ENCODE measurements around the gene CRAMP1. TPM values are rescaled to one million over a fixed set of nuclear protein-coding genes. Genes with fewer than 3 reads are reported as not detected.
"Not testable (repeated sequence)": the region's sequence is repeated elsewhere in the genome, so short reads cannot be mapped to it uniquely, and the experiment has no call there.

The CRAMP1 gene
- total and polyA plus RNA-seq, 2 donors (not counting 3 experiments of a cell fraction or from before 2014, with no cell fraction given): 21.5 to 30.8 TPM

DNA sequence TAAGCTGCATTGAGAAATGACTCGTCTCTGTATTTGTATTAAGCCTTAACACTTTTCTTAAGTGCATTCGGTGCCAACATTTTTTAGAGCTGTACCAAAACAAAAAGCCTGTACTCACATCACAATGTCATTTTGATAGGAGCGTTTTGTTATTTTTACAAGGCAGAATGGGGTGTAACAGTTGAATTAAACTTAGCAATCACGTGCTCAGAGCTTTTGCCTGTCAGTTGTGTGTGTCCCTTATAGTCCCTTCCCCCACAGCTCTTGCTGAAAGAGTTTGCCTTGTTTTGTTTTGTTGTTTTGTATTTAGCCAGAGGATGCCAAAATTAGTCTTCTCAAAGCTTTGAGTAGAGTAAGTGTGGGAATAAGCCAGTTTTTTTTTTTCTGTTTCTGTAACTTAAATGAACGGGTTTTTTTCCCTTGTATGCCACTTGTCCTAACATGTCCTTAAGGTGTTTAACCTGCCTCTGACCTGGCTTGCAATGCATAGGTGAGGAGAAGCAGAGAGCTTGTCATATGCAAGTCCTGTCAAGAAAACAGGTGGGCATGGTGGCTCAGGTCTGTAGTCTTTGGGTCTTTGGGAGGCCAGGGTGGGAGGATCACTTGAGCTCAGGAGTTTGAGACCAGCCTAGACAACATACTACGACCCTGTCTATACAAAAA, 89.2 kb downstream of the CRAMP1 start:
- TF ChIP-seq JUN (IDR thresholded peaks at IDR 0.05; ENCODE audit: borderline replicate concordance, insufficient read depth, insufficient read length, low read depth) (no peak), FOS (IDR thresholded peaks at IDR 0.05; ENCODE audit: borderline replicate concordance, insufficient read depth, low read length) (no peak), POLR2A (IDR thresholded peaks at IDR 0.05; ENCODE audit: low read depth, low read length) (no peak), GATA2 (IDR thresholded peaks at IDR 0.05; ENCODE audit: insufficient read depth, insufficient read length, low read depth, low read length) (no peak), POLR2AphosphoS5 (IDR thresholded peaks at IDR 0.05; ENCODE audit: insufficient read depth, low read depth, low read length) (no peak), MYC (IDR thresholded peaks at IDR 0.05; ENCODE audit: low read depth, low read length) (no peak)
- TF ChIP-seq, protein P1, sequence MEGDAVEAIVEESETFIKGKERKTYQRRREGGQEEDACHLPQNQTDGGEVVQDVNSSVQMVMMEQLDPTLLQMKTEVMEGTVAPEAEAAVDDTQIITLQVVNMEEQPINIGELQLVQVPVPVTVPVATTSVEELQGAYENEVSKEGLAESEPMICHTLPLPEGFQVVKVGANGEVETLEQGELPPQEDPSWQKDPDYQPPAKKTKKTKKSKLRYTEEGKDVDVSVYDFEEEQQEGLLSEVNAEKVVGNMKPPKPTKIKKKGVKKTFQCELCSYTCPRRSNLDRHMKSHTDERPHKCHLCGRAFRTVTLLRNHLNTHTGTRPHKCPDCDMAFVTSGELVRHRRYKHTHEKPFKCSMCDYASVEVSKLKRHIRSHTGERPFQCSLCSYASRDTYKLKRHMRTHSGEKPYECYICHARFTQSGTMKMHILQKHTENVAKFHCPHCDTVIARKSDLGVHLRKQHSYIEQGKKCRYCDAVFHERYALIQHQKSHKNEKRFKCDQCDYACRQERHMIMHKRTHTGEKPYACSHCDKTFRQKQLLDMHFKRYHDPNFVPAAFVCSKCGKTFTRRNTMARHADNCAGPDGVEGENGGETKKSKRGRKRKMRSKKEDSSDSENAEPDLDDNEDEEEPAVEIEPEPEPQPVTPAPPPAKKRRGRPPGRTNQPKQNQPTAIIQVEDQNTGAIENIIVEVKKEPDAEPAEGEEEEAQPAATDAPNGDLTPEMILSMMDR (IDR thresholded peaks at IDR 0.05; ENCODE audit: extremely low read depth in 1 of 2, insufficient read depth in 1 of 2, low read depth in 1 of 2, low read length in 2 of 2): no peak
- Histone ChIP-seq H3K9me3 (replicated peaks; ENCODE audit: control insufficient read depth, insufficient read depth, low read length) (no peaks in the 10 kb centered on the region), H3K9ac (replicated peaks; ENCODE audit: extremely low read depth, insufficient read depth, low read length) (no peak overlapping the region), H3K79me2 (ENCODE audit: control insufficient read depth, insufficient read depth, low read length) (peaks cover 2% of the 10 kb centered on the region), H3K4me3 (replicated peaks in 1 of 3; ENCODE audit: insufficient read depth in 1 of 3, low read depth in 1 of 3, low read length in 3 of 3) (no peak overlapping the region), H3K4me2 (ENCODE audit: insufficient read depth, low read length) (no peak overlapping the region), H3K27ac (ENCODE audit: insufficient read depth, low read depth, low read length) (no peak overlapping the region), H4K20me1 (replicated peaks; ENCODE audit: control insufficient read depth, extremely low read depth, insufficient read depth, low read length) (no peaks in the 10 kb centered on the region), H3K9me1 (replicated peaks; ENCODE audit: control insufficient read depth, extremely low read depth, insufficient read depth, low read length) (no peaks in the 10 kb centered on the region), H3K4me1 (ENCODE audit: control insufficient read depth, extremely low read depth, insufficient read depth, low read length) (peaks cover 4% of the 10 kb centered on the region), H3K27me3 (ENCODE audit: control insufficient read depth in 2 of 2, insufficient read depth in 2 of 2, low read length in 2 of 2) (no peaks in the 10 kb centered on the region), H3K36me3 (ENCODE audit: control insufficient read depth in 2 of 2, extremely low read depth in 1 of 2, insufficient read depth in 2 of 2, low read length in 2 of 2) (peaks cover 11 to 15% of the 10 kb centered on the region in 2 experiments), H2AFZ (ENCODE audit: low read depth, low read length) (no peak overlapping the region)
- ChIA-PET CTCF (interaction anchor here (1.4 to 1.7 kb wide), 2 partner anchors 10 to 22 kb away, joined by 4 to 9 read pairs; no protein-coding TSS in a partner anchor), POLR2A (no interaction called here)
- DNase-seq (ENCODE audit: low read depth, low spot score): no peak
- dilution Hi-C loops (cut with MboI; ENCODE audit: extremely low pct_ligation_motif_present, low sequenced_read_pairs) (no loop called here), intact Hi-C loops (cut with micrococcal nuclease) (loop anchor here (10.0 kb wide), 1 partner anchor 277 kb away; the partner anchor contains the start of gene UQCC4)
- BruUV-seq (replicated peaks): TSS peak; percentile 12
- no peak for FAIRE-seq

DNA sequence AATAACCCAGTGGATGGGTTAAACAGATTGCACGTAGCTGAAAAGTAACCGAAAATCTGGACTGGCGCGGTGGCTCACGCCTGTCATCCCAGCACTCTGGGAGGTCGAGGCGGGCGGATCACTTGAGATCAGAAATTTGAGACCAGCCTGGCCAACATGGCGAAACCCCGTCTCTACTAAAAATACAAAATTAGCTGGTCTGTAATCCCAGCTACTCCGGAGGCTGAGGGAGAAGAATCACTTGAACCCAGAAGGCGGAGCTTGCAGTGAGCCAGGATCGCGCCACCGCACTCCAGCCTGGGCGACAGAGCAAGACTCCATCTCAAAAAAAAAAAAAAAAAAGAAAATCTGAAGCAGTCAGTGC, 93.1 kb downstream of the CRAMP1 start:
- DNase-seq (ENCODE audit: low read depth, low spot score); H3K9me1 ChIP-seq (replicated peaks; ENCODE audit: control insufficient read depth, extremely low read depth, insufficient read depth, low read length); H3K9me3 ChIP-seq (replicated peaks; ENCODE audit: control insufficient read depth, insufficient read depth, low read length); H3K36me3 ChIP-seq (ENCODE audit: control insufficient read depth in 2 of 2, extremely low read depth in 1 of 2, insufficient read depth in 2 of 2, low read length in 2 of 2); H4K20me1 ChIP-seq (replicated peaks; ENCODE audit: control insufficient read depth, extremely low read depth, insufficient read depth, low read length); BruUV-seq (replicated peaks); dilution Hi-C loops (cut with MboI; ENCODE audit: extremely low pct_ligation_motif_present, low sequenced_read_pairs); H3K27me3 ChIP-seq (ENCODE audit: control insufficient read depth in 2 of 2, insufficient read depth in 2 of 2, low read length in 2 of 2); FAIRE-seq: not testable (repeated sequence)
- Histone ChIP-seq H3K79me2 (ENCODE audit: control insufficient read depth, insufficient read depth, low read length) (peaks cover 37% of the 10 kb centered on the region), H3K4me2 (ENCODE audit: insufficient read depth, low read length) (peak overlapping the region; percentile 70), H2AFZ (ENCODE audit: low read depth, low read length) (peak overlapping the region; percentile 49), H3K4me3 (replicated peaks in 1 of 3; ENCODE audit: insufficient read depth in 1 of 3, low read depth in 1 of 3, low read length in 3 of 3) (peak overlapping the region; percentile 39 to 82 (median 57)), H3K27ac (ENCODE audit: insufficient read depth, low read depth, low read length) (peak overlapping the region; percentile 72), H3K4me1 (ENCODE audit: control insufficient read depth, extremely low read depth, insufficient read depth, low read length) (peaks cover 12% of the 10 kb centered on the region), H3K9ac (replicated peaks; ENCODE audit: extremely low read depth, insufficient read depth, low read length) (peak overlapping the region; percentile 79)
- ChIA-PET CTCF (interaction anchor here (0.6 to 4.2 kb wide), 26 partner anchors 10 to 285 kb away, joined by 3 to 52 read pairs (median 4); partner anchors contain the start of genes CRAMP1, EME2, IFT140 and JPT2), POLR2A (interaction anchor here (0.6 to 1.1 kb wide), 4 partner anchors 8 to 162 kb away, joined by 3 to 6 read pairs (median 4); no protein-coding TSS in a partner anchor)
- intact Hi-C loops (cut with micrococcal nuclease): loop anchor here (1.0 to 10.0 kb wide), 4 partner anchors 27 to 328 kb away; partner anchors contain the start of genes JPT2, TELO2 and UQCC4
